Osteocyte (in vitro differentiated cells): ENCODE results near the gene LHX4. TPM values are rescaled to one million over a fixed set of nuclear protein-coding genes. Genes with fewer than 3 reads are reported as not detected.
"Not testable (repeated sequence)": the region's sequence is repeated elsewhere in the genome, so short reads cannot be mapped to it uniquely, and the experiment has no call there.

Experiments used
- DNase-seq: peaks from one replicate; pipeline ENCODE4 v3.0.0; 2021; ENCODE audit warnings: mixed read lengths; ENCODE audit not compliant: unreplicated experiment; ENCODE audit errors: extremely low spot score
- H3K27ac Mint-ChIP-seq: one replicate; pipeline ENCODE4 v1.8.0; 2021; ENCODE audit warnings: mild to moderate bottlenecking, mixed read lengths; ENCODE audit not compliant: unreplicated experiment
- H3K27me3 Mint-ChIP-seq: one replicate; pipeline ENCODE4 v1.8.0; 2021; ENCODE audit warnings: mixed read lengths; ENCODE audit not compliant: unreplicated experiment
- H3K36me3 Mint-ChIP-seq: one replicate; pipeline ENCODE4 v1.8.0; 2021; ENCODE audit warnings: mixed read lengths; ENCODE audit not compliant: unreplicated experiment
- H3K4me1 Mint-ChIP-seq: one replicate; pipeline ENCODE4 v1.8.0; 2021; ENCODE audit warnings: mixed read lengths; ENCODE audit not compliant: unreplicated experiment
- H3K4me3 Mint-ChIP-seq: one replicate; pipeline ENCODE4 v1.8.0; 2021; ENCODE audit warnings: mild to moderate bottlenecking, moderate library complexity, mixed read lengths; ENCODE audit not compliant: unreplicated experiment
- H3K9me3 Mint-ChIP-seq: one replicate; pipeline ENCODE4 v1.8.0; 2021; ENCODE audit warnings: mixed read lengths; ENCODE audit not compliant: unreplicated experiment
- total RNA-seq: library from RNA; stranded (reverse); gene quantifications from 2 replicates; pipeline ENCODE4 v1.2.1, GENCODE V29; 2021
- TF ChIP-seq, protein P1 (sequence below): fragments of 200-600 bp; sonication (generic); IDR thresholded peaks from 2 replicates; pipeline ENCODE4 v1.5.0; 2021; ENCODE audit warnings: antibody characterized with exemption, mild to moderate bottlenecking, moderate library complexity

LHX4 gene
- total RNA-seq, 1 donor from 2014 or later = 0.70 TPM

DNA sequence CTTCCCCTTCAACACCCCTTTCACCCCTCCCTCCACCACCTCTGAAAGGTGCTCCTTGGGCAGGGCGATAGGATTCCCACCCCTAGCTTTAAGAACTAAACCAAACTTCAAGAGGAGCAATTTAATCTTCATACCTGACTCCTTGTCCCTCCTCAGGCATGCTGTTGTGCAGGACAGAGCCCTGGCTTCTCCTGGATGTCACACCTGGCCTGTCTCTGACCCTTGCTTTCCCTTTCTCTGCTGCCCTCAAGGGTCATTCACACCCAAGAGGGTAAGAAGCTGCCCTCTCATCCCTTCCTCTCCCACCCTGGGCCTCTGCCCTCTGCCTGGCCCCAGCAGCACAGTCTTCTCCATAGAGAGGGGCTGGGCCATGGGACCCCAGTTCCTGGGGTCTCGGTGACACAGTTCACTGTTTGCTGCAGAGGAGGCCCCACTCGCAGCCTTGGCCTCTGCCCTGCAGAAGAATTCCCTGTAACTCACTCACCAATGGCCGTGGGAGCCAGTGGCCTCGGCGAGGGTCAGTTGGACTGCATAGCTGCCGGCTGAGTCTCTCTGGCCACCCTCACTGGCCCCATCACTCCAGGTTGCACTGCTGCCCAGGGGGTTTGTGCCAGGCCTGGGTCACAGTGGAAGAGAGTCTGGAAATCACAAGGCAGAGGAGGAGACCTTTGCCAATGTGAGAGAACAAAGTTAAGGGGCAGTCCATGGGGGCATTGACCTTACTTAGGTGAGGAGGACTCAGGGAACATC, 28.4 kb upstream of the LHX4 start:
- Mint-ChIP-seq H3K27me3 (no peaks in the 10 kb centered on the region), H3K4me1 (no peaks in the 10 kb centered on the region), H3K36me3 (no peaks in the 10 kb centered on the region), H3K9me3 (no peaks in the 10 kb centered on the region), H3K4me3 (no peak overlapping the region), H3K27ac (no peak overlapping the region)
- no peak for DNase-seq
- TF ChIP-seq, protein P1, sequence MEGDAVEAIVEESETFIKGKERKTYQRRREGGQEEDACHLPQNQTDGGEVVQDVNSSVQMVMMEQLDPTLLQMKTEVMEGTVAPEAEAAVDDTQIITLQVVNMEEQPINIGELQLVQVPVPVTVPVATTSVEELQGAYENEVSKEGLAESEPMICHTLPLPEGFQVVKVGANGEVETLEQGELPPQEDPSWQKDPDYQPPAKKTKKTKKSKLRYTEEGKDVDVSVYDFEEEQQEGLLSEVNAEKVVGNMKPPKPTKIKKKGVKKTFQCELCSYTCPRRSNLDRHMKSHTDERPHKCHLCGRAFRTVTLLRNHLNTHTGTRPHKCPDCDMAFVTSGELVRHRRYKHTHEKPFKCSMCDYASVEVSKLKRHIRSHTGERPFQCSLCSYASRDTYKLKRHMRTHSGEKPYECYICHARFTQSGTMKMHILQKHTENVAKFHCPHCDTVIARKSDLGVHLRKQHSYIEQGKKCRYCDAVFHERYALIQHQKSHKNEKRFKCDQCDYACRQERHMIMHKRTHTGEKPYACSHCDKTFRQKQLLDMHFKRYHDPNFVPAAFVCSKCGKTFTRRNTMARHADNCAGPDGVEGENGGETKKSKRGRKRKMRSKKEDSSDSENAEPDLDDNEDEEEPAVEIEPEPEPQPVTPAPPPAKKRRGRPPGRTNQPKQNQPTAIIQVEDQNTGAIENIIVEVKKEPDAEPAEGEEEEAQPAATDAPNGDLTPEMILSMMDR = no peak

DNA sequence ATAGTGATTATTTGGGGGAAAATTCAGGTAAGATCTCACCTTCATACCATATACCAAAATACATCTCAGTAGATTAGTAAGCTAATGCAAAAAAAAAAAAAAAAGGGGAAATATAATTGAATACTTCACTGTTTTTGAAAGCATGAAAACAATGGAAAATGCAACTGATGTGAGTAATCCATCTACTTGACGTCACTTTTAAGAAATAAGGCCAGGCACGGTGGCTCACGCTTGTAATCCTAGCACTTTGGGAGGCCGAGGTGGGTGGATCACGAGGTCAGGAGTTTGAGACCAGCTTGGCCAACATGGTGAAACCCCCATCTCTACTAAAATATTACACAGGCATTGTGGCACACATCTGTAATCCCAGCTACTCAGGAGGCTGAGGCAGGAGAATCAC, 27.5 kb upstream of the LHX4 start:
- H3K4me1 Mint-ChIP-seq, H3K9me3 Mint-ChIP-seq, H3K4me3 Mint-ChIP-seq, H3K27me3 Mint-ChIP-seq, H3K36me3 Mint-ChIP-seq, H3K27ac Mint-ChIP-seq, DNase-seq: not testable (repeated sequence)

DNA sequence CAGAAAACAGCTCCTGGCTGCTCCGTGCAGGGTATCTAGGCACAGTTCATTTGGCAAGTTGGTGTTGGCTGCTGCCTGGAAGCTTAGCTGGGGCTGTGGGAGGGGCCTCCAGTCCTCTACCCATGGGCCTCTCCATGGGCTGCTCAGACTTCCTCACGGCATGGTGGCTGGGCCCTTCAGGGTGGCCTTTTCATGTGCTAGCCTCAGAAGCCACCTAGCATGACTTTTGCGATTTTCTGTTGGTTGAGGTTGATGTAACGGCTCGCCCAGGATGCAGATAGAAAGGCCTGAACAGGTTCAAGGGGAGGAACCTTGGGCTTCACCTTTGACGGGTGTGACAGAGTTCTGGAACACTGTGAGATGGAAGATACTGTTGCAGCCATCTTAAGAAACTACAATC, 25.8 kb upstream of the LHX4 start:
- no peak for DNase-seq
- TF ChIP-seq, protein P1 = no peak
- H3K4me1 Mint-ChIP-seq = no peaks in the 10 kb centered on the region
- peaks cover 2% of the 10 kb centered on the region for H3K27me3 Mint-ChIP-seq
- no peak overlapping the region for H3K4me3 Mint-ChIP-seq
- no peaks in the 10 kb centered on the region for H3K36me3 Mint-ChIP-seq
- H3K9me3 Mint-ChIP-seq = no peaks in the 10 kb centered on the region
- no peak overlapping the region for H3K27ac Mint-ChIP-seq

GRCh38 chr1:180206581-180206980, 23.5 kb upstream of the LHX4 start:
- H3K27ac Mint-ChIP-seq = no peak overlapping the region
- H3K36me3 Mint-ChIP-seq = no peaks in the 10 kb centered on the region
- DNase-seq = no peak
- no peaks in the 10 kb centered on the region for H3K4me1 Mint-ChIP-seq
- H3K4me3 Mint-ChIP-seq = no peak overlapping the region
- TF ChIP-seq, protein P1 = no peak
- peaks cover 2% of the 10 kb centered on the region for H3K27me3 Mint-ChIP-seq
- no peaks in the 10 kb centered on the region for H3K9me3 Mint-ChIP-seq

DNA sequence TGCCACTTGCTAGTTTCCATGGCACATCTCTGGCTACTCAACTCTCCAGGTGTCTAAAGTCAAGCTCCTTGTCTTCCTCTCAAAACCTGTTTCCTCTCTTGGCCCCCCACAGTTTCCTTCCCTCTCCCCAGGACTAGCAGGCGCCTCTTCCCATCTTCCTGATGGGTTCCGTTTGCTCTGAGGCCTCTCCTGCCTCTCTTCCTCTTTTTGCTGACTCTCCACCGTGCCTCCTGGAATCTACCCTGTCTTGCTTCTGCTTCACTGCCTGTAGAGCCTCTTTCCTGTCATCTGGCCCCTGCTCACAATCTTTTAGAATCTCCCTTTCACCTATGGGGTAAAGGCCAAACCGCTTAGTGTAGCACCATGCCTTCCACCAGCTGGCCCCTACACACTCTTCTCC, 21.8 kb upstream of the LHX4 start:
- TF ChIP-seq, protein P1 = no peak
- DNase-seq = no peak
- no peaks in the 10 kb centered on the region for H3K9me3 Mint-ChIP-seq
- H3K4me3 Mint-ChIP-seq = no peak overlapping the region
- H3K4me1 Mint-ChIP-seq = no peaks in the 10 kb centered on the region
- peaks cover 2% of the 10 kb centered on the region for H3K27me3 Mint-ChIP-seq
- no peak overlapping the region for H3K27ac Mint-ChIP-seq
- H3K36me3 Mint-ChIP-seq = no peaks in the 10 kb centered on the region
